Thyroid gland (tissue), 4 donors: Measurements from ENCODE around the gene OR8K5. TPM values are rescaled to one million over a fixed set of nuclear protein-coding genes. Genes with fewer than 3 reads are reported as not detected.

Experiments used
- DNase-seq, 2 donors: peaks; one replicate each; pipeline ENCODE4 v3.0.0-alpha.2; 2019
- H3K27ac ChIP-seq, 3 donors: fragments of 200-600 bp; sonication (generic); 1 replicate in 2 of 3; 2 replicates in 1 of 3; pipeline ENCODE4 v1.5.1; 2016 to 2019; ENCODE audit warnings: mild to moderate bottlenecking in 1 of 3, moderate library complexity in 1 of 3
- H3K27me3 ChIP-seq: fragments of 200-600 bp; sonication (generic); one replicate; pipeline ENCODE4 v1.5.1; 2019
- H3K36me3 ChIP-seq, 2 donors: fragments of 200-600 bp; sonication (generic); one replicate each; pipeline ENCODE4 v1.5.1; 2016 to 2019
- H3K4me1 ChIP-seq, 2 donors: fragments of 200-600 bp; sonication (generic); one replicate each; pipeline ENCODE4 v1.5.1; 2017 to 2019
- H3K4me3 ChIP-seq, 3 donors: fragments of 200-600 bp; sonication (generic); replicated peaks in 1 of 3; 1 replicate in 2 of 3; 2 replicates in 1 of 3; pipeline ENCODE4 v1.5.1; 2016; ENCODE audit warnings: mild to moderate bottlenecking in 1 of 3
- H3K9me3 ChIP-seq: fragments of 200-600 bp; sonication (generic); one replicate; pipeline ENCODE4 v1.5.1; 2017
- CTCF ChIP-seq, 6 experiments: fragments of 200-600 bp in 3 of 6; fragments of 450-650 bp in 3 of 6; sonication (generic) in 3 of 6; IDR thresholded peaks; one replicate each; pipeline ENCODE4 v1.5.1; 2016 to 2019; ENCODE audit warnings: antibody characterized with exemption in 6 of 6, mild to moderate bottlenecking in 2 of 6, inconsistent platforms in 1 of 6, moderate library complexity in 1 of 6
- POLR2A ChIP-seq, 2 donors: fragments of 450-650 bp; IDR thresholded peaks; one replicate each; pipeline ENCODE4 v1.6.1; 2017; ENCODE audit warnings: antibody characterized with exemption in 2 of 2, mild to moderate bottlenecking in 2 of 2, moderate library complexity in 1 of 2
- WGBS, 2 donors: methylation state at CpG; one replicate each; pipeline ENCODE4 v1.1.5; 2017; 5-methylcytosine and 5-hydroxymethylcytosine counted together
- intact Hi-C: fragments of 100-400 bp; cut with DNase I; formaldehyde crosslinking; loops from one replicate; pipeline ENCODE4 v1.15.1; 2023
- total RNA-seq, 4 donors: library from RNA; depleted of rRNA; stranded (reverse); fragments of >200 nt; gene quantifications; one replicate each; pipeline ENCODE4 v1.2.3, GENCODE V29; 2016

Gene OR8K5, protein sequence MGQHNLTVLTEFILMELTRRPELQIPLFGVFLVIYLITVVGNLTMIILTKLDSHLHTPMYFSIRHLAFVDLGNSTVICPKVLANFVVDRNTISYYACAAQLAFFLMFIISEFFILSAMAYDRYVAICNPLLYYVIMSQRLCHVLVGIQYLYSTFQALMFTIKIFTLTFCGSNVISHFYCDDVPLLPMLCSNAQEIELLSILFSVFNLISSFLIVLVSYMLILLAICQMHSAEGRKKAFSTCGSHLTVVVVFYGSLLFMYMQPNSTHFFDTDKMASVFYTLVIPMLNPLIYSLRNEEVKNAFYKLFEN
- total RNA-seq = not detected

GRCh38 chr11:56160217-56160616, at the start of gene OR8K5:
TSS of gene OR8K5 (minus strand) at chr11:56160317. CDS start at chr11:56160317, 0 bp downstream.
- WGBS, 2 donors = 65 to 83% methylated on average over 3 of the region's 3 CpGs
- H3K4me3 ChIP-seq = no peak within 1 kb of the TSS
- no peaks in the 10 kb centered on the region for H3K4me1 ChIP-seq
- DNase-seq = no peak
- no peak for TF ChIP-seq POLR2A (IDR thresholded peaks at IDR 0.05)
- no peak for TF ChIP-seq CTCF (IDR thresholded peaks at IDR 0.05)
- intact Hi-C loops = no loop called here
- H3K27ac ChIP-seq = no peak within 1 kb of the TSS
- no peaks in the 10 kb centered on the region for H3K27me3 ChIP-seq
- H3K9me3 ChIP-seq = no peaks in the 10 kb centered on the region
- H3K36me3 ChIP-seq = no peaks in the 10 kb centered on the region

DNA sequence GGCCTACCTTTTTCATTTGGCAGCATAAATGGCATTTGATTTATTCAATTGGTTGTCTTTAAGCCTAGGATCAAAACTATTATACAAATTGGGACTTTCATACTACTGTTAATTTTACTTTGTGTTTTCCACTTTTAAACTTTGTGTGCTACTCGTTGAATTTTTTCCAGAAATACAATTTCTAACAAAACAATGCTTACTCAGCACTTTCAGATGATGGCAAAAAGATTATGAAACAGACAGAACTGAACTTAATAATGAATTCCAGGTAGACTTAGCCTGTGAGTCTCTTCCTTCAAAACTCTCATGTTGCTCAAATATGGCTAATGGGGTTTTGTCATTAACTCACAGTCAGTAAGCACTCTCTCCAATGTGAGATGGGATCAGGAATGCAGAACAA, 47.7 kb upstream of the OR8K5 start:
- DNase-seq = no peak
- no peaks in the 10 kb centered on the region for H3K4me1 ChIP-seq
- 39 to 62% methylated on average over 1 of the region's 1 CpG for WGBS, 2 donors
- no peaks in the 10 kb centered on the region for H3K9me3 ChIP-seq
- no peak for TF ChIP-seq POLR2A (IDR thresholded peaks at IDR 0.05)
- no peak for TF ChIP-seq CTCF (IDR thresholded peaks at IDR 0.05)
- intact Hi-C loops = no loop called here
- no peaks in the 10 kb centered on the region for H3K36me3 ChIP-seq
- H3K27ac ChIP-seq = no peak overlapping the region
- H3K4me3 ChIP-seq = no peak overlapping the region
- no peaks in the 10 kb centered on the region for H3K27me3 ChIP-seq

DNA sequence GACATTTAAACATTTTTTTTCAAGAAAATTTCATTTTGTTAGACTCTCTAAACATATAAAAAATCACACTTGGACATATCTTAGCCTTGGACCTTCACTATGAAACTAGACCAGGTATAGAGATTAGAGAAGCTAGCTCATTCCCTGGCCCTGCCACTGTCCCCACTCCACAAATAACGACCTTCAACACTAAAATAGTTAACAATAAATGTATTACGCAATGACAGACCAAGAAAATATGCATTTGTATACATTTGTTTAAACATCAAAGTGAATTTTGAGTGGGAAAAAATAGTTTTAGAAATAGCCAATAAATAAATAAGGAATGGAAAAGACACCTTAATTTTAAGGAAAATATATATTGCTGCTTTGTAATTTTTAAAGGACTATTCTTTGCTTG, 37.2 kb upstream of the OR8K5 start:
- Histone ChIP-seq H3K27me3 (no peaks in the 10 kb centered on the region), H3K36me3 (no peaks in the 10 kb centered on the region), H3K4me3 (no peak overlapping the region), H3K4me1 (no peaks in the 10 kb centered on the region), H3K27ac (no peak overlapping the region), H3K9me3 (no peaks in the 10 kb centered on the region)
- intact Hi-C loops = no loop called here
- WGBS, 2 donors = 62 to 66% methylated on average over 2 of the region's 2 CpGs
- TF ChIP-seq POLR2A (IDR thresholded peaks at IDR 0.05) (no peak), CTCF (IDR thresholded peaks at IDR 0.05) (no peak)
- DNase-seq = no peak

- no peaks in the 10 kb centered on the region for H3K27me3 ChIP-seq
- no peaks in the 10 kb centered on the region for H3K36me3 ChIP-seq
- DNase-seq = no peak
- 84 to 91% methylated on average over 3 of the region's 3 CpGs for WGBS, 2 donors
- no peak overlapping the region for H3K4me3 ChIP-seq
- no peaks in the 10 kb centered on the region for H3K9me3 ChIP-seq
- intact Hi-C loops = no loop called here
- no peak for TF ChIP-seq CTCF (IDR thresholded peaks at IDR 0.05)
- no peak for TF ChIP-seq POLR2A (IDR thresholded peaks at IDR 0.05)
- H3K4me1 ChIP-seq = no peaks in the 10 kb centered on the region
- H3K27ac ChIP-seq = no peak overlapping the region
Observed at GRCh38 chr11:56196705-56197104, 36.6 kb upstream of the OR8K5 start.

GRCh38 chr11:56188602-56189001, 28.5 kb upstream of the OR8K5 start:
- H3K4me1 ChIP-seq = no peaks in the 10 kb centered on the region
- H3K27ac ChIP-seq = no peak overlapping the region
- TF ChIP-seq CTCF (IDR thresholded peaks at IDR 0.05) = no peak
- no peak for TF ChIP-seq POLR2A (IDR thresholded peaks at IDR 0.05)
- WGBS, 2 donors = 86 to 88% methylated on average over 3 of the region's 3 CpGs
- H3K4me3 ChIP-seq = no peak overlapping the region
- no peak for DNase-seq
- H3K27me3 ChIP-seq = no peaks in the 10 kb centered on the region
- intact Hi-C loops = no loop called here
- H3K36me3 ChIP-seq = no peaks in the 10 kb centered on the region
- H3K9me3 ChIP-seq = no peaks in the 10 kb centered on the region
